ENCODE results near the gene NFIL3. TPM values are rescaled to one million over a fixed set of nuclear protein-coding genes. Genes with fewer than 3 reads are reported as not detected.

NFIL3 gene
- total RNA-seq, 2 donors from 2014 or later, result 11.4 to 12.9 TPM

GRCh38 chr9:91451431-91452270, 28.0 kb upstream of the NFIL3 start:
- DNase-seq (no peak), ATAC-seq (no peak)
- no peaks in the 10 kb centered on the region for H3K4me1 ChIP-seq
- intact Hi-C loops (cut with DNase I), result no loop called here
- TF ChIP-seq, protein P1, sequence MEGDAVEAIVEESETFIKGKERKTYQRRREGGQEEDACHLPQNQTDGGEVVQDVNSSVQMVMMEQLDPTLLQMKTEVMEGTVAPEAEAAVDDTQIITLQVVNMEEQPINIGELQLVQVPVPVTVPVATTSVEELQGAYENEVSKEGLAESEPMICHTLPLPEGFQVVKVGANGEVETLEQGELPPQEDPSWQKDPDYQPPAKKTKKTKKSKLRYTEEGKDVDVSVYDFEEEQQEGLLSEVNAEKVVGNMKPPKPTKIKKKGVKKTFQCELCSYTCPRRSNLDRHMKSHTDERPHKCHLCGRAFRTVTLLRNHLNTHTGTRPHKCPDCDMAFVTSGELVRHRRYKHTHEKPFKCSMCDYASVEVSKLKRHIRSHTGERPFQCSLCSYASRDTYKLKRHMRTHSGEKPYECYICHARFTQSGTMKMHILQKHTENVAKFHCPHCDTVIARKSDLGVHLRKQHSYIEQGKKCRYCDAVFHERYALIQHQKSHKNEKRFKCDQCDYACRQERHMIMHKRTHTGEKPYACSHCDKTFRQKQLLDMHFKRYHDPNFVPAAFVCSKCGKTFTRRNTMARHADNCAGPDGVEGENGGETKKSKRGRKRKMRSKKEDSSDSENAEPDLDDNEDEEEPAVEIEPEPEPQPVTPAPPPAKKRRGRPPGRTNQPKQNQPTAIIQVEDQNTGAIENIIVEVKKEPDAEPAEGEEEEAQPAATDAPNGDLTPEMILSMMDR (IDR thresholded peaks at IDR 0.05), result no peak
- no peak for TF ChIP-seq POLR2A (IDR thresholded peaks at IDR 0.05)
- H3K27ac ChIP-seq, result no peak overlapping the region
- 84 to 90% methylated on average over 2 of the region's 2 CpGs for WGBS, 2 donors
- H3K36me3 ChIP-seq (replicated peaks in 1 of 2; ENCODE audit: insufficient read depth in 1 of 2, low read depth in 2 of 2), result no peaks in the 10 kb centered on the region
- no peaks in the 10 kb centered on the region for H3K27me3 ChIP-seq
- H3K4me3 ChIP-seq, result no peak overlapping the region
- H3K9me3 ChIP-seq, result no peaks in the 10 kb centered on the region

GRCh38 chr9:91445135-91445534, 21.5 kb upstream of the NFIL3 start:
- ATAC-seq, result no peak
- no peak for DNase-seq
- H3K9me3 ChIP-seq, result peaks cover 0 to 11% (median 0%) of the 10 kb centered on the region in 3 donors
- WGBS, 2 donors, result 72 to 100% methylated on average over 1 of the region's 1 CpG
- TF ChIP-seq POLR2A (IDR thresholded peaks at IDR 0.05), result no peak
- TF ChIP-seq, protein P1 (IDR thresholded peaks at IDR 0.05), result no peak
- H3K27me3 ChIP-seq, result no peaks in the 10 kb centered on the region
- no peak overlapping the region for H3K4me3 ChIP-seq
- H3K27ac ChIP-seq, result no peak overlapping the region
- no peaks in the 10 kb centered on the region for H3K4me1 ChIP-seq
- H3K36me3 ChIP-seq (replicated peaks in 1 of 2; ENCODE audit: insufficient read depth in 1 of 2, low read depth in 2 of 2), result no peaks in the 10 kb centered on the region
- intact Hi-C loops (cut with DNase I), result no loop called here

GRCh38 chr9:91443994-91444392, 20.4 kb upstream of the NFIL3 start:
- Histone ChIP-seq H3K9me3 (peaks cover 0 to 11% (median 0%) of the 10 kb centered on the region in 3 donors), H3K27me3 (no peaks in the 10 kb centered on the region), H3K4me1 (no peaks in the 10 kb centered on the region), H3K36me3 (replicated peaks in 1 of 2; ENCODE audit: insufficient read depth in 1 of 2, low read depth in 2 of 2) (no peaks in the 10 kb centered on the region), H3K4me3 (no peak overlapping the region), H3K27ac (no peak overlapping the region)
- ATAC-seq, result no peak
- DNase-seq, result no peak
- TF ChIP-seq POLR2A (IDR thresholded peaks at IDR 0.05), result no peak
- TF ChIP-seq, protein P1 (IDR thresholded peaks at IDR 0.05), result no peak
- intact Hi-C loops (cut with DNase I), result no loop called here

DNA sequence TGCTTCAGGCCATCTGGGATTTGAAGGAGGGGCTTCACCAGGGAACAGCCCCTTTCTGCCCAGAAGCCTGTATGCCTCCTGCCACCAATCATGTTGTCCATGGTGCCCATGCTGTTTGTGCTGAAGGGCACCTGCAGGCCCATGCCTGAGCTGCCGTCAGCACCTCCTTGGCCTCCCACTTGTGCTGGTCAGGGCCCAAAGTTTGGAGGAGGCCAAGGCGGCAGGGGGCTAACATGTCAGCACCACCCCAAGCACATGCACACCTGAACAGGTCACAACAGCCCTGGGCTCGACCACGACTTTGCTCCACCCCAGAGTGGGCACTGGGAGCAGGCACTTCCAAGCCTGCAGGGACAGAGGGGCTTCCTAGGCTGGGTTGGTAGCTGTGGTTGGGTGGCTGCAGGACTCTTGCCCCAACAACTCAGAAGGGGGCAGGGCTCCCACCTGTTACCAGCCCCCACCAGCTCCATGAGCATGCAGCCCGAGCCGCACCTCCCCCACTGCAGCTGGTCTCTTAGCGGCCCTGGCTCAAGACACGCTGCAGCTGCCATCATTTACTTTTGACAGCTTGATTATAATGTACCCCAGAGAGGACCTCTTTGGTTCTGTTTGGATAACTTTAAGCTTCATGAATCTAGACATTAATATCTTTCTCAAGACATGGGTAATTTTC, 19.8 kb upstream of the NFIL3 start:
- DNase-seq, result no peak
- no peak for ATAC-seq
- H3K27ac ChIP-seq, result no peak overlapping the region
- intact Hi-C loops (cut with DNase I), result no loop called here
- H3K9me3 ChIP-seq, result peaks cover 0 to 11% (median 0%) of the 10 kb centered on the region in 3 donors
- no peak for TF ChIP-seq POLR2A (IDR thresholded peaks at IDR 0.05)
- TF ChIP-seq, protein P1 (IDR thresholded peaks at IDR 0.05), result no peak
- H3K4me1 ChIP-seq, result no peaks in the 10 kb centered on the region
- H3K27me3 ChIP-seq, result no peaks in the 10 kb centered on the region
- H3K4me3 ChIP-seq, result no peak overlapping the region
- 84 to 88% methylated on average over 4 to 8 of the region's 8 CpGs for WGBS, 2 donors
- no peaks in the 10 kb centered on the region for H3K36me3 ChIP-seq (replicated peaks in 1 of 2; ENCODE audit: insufficient read depth in 1 of 2, low read depth in 2 of 2)
